ENCODE measurements around the gene CD24. TPM values are rescaled to one million over a fixed set of nuclear protein-coding genes. Genes with fewer than 3 reads are reported as not detected.

Gene CD24
- total and polyA plus RNA-seq, 2 donors from 2014 or later, result 980 to 2,350 TPM

- intact Hi-C loops (cut with DNase I), result no loop called here
- no peaks in the 10 kb centered on the region for H3K4me1 ChIP-seq (ENCODE audit: control insufficient read depth in 2 of 3, insufficient read depth in 2 of 3, low read depth in 1 of 3, low read length in 3 of 3)
- peak overlapping the region in 1 of 3 donors; percentile 79 for H3K9ac ChIP-seq (ENCODE audit: low read length in 3 of 3)
- H3K9me3 ChIP-seq (ENCODE audit: control insufficient read depth in 2 of 3, insufficient read depth in 1 of 3, low read length in 3 of 3), result no peaks in the 10 kb centered on the region
- DNase-seq (peak in 4 of 5 donors; percentile 56 to 81 (median 70)), FAIRE-seq (no peak)
- H3K27ac ChIP-seq (ENCODE audit: low read depth in 2 of 2, low read length in 2 of 2), result peak overlapping the region in 1 of 2 donors; percentile 87
- TF ChIP-seq, protein P1, sequence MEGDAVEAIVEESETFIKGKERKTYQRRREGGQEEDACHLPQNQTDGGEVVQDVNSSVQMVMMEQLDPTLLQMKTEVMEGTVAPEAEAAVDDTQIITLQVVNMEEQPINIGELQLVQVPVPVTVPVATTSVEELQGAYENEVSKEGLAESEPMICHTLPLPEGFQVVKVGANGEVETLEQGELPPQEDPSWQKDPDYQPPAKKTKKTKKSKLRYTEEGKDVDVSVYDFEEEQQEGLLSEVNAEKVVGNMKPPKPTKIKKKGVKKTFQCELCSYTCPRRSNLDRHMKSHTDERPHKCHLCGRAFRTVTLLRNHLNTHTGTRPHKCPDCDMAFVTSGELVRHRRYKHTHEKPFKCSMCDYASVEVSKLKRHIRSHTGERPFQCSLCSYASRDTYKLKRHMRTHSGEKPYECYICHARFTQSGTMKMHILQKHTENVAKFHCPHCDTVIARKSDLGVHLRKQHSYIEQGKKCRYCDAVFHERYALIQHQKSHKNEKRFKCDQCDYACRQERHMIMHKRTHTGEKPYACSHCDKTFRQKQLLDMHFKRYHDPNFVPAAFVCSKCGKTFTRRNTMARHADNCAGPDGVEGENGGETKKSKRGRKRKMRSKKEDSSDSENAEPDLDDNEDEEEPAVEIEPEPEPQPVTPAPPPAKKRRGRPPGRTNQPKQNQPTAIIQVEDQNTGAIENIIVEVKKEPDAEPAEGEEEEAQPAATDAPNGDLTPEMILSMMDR (IDR thresholded peaks at IDR 0.05; ENCODE audit: borderline replicate concordance, extremely low read depth, insufficient read depth), result no peak
- H3K4me3 ChIP-seq (ENCODE audit: low read length in 3 of 3), result peak overlapping the region in 1 of 3 donors; percentile 59
- peaks cover 3% of the 10 kb centered on the region for H3K27me3 ChIP-seq (ENCODE audit: control insufficient read depth, insufficient read depth, low read length)
- peaks cover 0 to 4% (median 0%) of the 10 kb centered on the region in 3 donors for H3K36me3 ChIP-seq (ENCODE audit: control insufficient read depth in 2 of 3, insufficient read depth in 3 of 3, low read length in 3 of 3)
Measured at GRCh38 chr6:106976270-106976669, 1.7 kb upstream of the CD24 start.

DNA sequence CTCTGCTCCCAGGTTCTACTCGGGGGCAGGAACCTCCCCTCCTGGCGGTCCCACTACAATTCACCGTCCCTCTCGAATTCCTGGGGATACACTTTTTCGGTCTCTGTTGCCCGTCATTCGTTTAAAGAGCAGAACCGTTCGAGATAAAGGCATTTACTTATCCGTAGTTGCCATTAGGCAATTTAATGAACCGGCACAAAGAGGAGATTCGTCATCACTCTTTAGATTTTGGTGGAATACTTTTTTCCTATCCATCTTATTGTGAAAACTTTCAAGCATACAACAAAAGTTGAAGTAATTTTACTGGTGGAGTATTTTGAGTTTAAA is 1.2 kb upstream of the CD24 start:
- intact Hi-C loops (cut with DNase I), result no loop called here
- peaks cover 3% of the 10 kb centered on the region for H3K27me3 ChIP-seq (ENCODE audit: control insufficient read depth, insufficient read depth, low read length)

DNA sequence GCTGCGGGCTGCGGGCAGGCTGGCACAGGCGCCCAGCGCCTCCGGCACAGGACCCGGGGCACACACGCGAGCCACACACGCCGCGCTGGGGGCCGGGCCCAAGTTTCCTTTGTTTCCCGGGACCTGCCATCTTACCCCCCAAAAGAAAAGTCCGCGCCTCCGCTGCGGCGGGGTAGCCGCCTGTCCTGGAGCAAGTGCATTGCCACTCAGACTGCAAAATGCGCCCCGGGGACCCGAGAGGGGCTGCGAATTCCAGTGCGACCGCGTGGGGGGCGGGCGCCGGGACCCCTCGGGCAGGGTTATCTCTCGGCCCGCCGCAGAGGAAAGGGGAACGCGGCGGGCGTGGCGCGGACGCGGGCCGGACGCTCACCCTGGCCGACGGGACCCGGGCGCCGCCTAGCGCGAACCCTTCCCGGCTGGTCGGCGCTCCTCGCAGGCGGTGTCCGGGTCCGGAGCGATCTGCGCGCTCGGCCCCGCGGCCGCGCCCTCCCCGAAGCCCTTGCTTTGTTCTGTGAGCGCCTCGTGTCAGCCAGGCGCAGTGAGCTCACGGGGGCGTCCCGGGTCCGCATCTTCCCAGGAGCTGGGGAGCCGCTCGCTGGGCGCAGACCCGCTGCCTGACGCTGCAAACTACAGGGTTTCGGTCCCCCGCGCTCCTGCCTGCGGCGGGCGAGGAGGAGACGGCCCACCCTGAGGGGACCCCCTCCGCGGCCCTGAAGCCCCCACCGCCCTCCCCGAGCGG is 639 bp upstream of the CD24 start:
- peak; percentile 74 to 88 (median 76) for DNase-seq
- H3K27me3 ChIP-seq (ENCODE audit: control insufficient read depth, insufficient read depth, low read length), result peaks cover 3% of the 10 kb centered on the region
- intact Hi-C loops (cut with DNase I), result no loop called here
- H3K4me3 ChIP-seq (ENCODE audit: low read length in 3 of 3), result peak overlapping the region; percentile 57 to 62 (median 59)
- peaks cover 0 to 4% (median 0%) of the 10 kb centered on the region in 3 donors for H3K36me3 ChIP-seq (ENCODE audit: control insufficient read depth in 2 of 3, insufficient read depth in 3 of 3, low read length in 3 of 3)
- no peak for FAIRE-seq
- H3K27ac ChIP-seq (ENCODE audit: low read depth in 2 of 2, low read length in 2 of 2), result peak overlapping the region; percentile 90 to 91
- H3K4me1 ChIP-seq (ENCODE audit: control insufficient read depth in 2 of 3, insufficient read depth in 2 of 3, low read depth in 1 of 3, low read length in 3 of 3), result no peaks in the 10 kb centered on the region
- TF ChIP-seq, protein P1 (IDR thresholded peaks at IDR 0.05; ENCODE audit: borderline replicate concordance, extremely low read depth, insufficient read depth), result peak; percentile 33
- H3K9me3 ChIP-seq (ENCODE audit: control insufficient read depth in 2 of 3, insufficient read depth in 1 of 3, low read length in 3 of 3), result no peaks in the 10 kb centered on the region
- H3K9ac ChIP-seq (ENCODE audit: low read length in 3 of 3), result peak overlapping the region in 2 of 3 donors; percentile 16 to 79

More for the DNA sequence above, 1.2 kb upstream of the CD24 start:
- Histone ChIP-seq H3K27ac (ENCODE audit: low read depth in 2 of 2, low read length in 2 of 2) (peak overlapping the region; percentile 87 to 91), H3K4me1 (ENCODE audit: control insufficient read depth in 2 of 3, insufficient read depth in 2 of 3, low read depth in 1 of 3, low read length in 3 of 3) (no peaks in the 10 kb centered on the region), H3K36me3 (ENCODE audit: control insufficient read depth in 2 of 3, insufficient read depth in 3 of 3, low read length in 3 of 3) (peaks cover 0 to 4% (median 0%) of the 10 kb centered on the region in 3 donors), H3K9ac (ENCODE audit: low read length in 3 of 3) (peak overlapping the region in 2 of 3 donors; percentile 59 to 79), H3K4me3 (ENCODE audit: low read length in 3 of 3) (peak overlapping the region; percentile 57 to 62 (median 59)), H3K9me3 (ENCODE audit: control insufficient read depth in 2 of 3, insufficient read depth in 1 of 3, low read length in 3 of 3) (no peaks in the 10 kb centered on the region)
- peak in 2 of 5 donors; percentile 69 to 77 for DNase-seq
- TF ChIP-seq, protein P1 (IDR thresholded peaks at IDR 0.05; ENCODE audit: borderline replicate concordance, extremely low read depth, insufficient read depth), result no peak
- no peak for FAIRE-seq

Data from kidney (tissue), 14 donors.